ENCODE data around the gene HMGB2. TPM values are rescaled to one million over a fixed set of nuclear protein-coding genes. Genes with fewer than 3 reads are reported as not detected.

Gene HMGB2
- total and polyA plus RNA-seq, 4 experiments from 2014 or later: 110 to 255 (median 156) TPM

GRCh38 chr4:173362666-173363065, 28.5 kb upstream of the HMGB2 start:
- DNase-seq: no peak
- intact Hi-C loops (cut with micrococcal nuclease): no loop called here
- peaks cover 22% of the 10 kb centered on the region for H3K4me1 ChIP-seq (ENCODE audit: insufficient read depth, low read length)
- peaks cover 11 to 20% (median 16%) of the 10 kb centered on the region in 4 donors for H3K4me1 Mint-ChIP-seq
- no peak overlapping the region for H3K4me3 ChIP-seq (ENCODE audit: low read length in 2 of 2)
- H3K36me3 Mint-ChIP-seq: no peaks in the 10 kb centered on the region
- no peaks in the 10 kb centered on the region for H3K9me3 Mint-ChIP-seq
- no peak overlapping the region for H3K27ac ChIP-seq (ENCODE audit: low read depth, low read length)
- CTCF ChIA-PET (ENCODE audit: partially characterized antibody): interaction anchor here (1.6 kb wide), 1 partner anchor 28 kb away, joined by 3 read pairs; no protein-coding TSS in a partner anchor
- H3K27me3 Mint-ChIP-seq: peaks cover 0 to 2% of the 10 kb centered on the region in 2 donors
- H3K36me3 ChIP-seq (ENCODE audit: insufficient read depth, low read length): no peaks in the 10 kb centered on the region
- H3K4me3 Mint-ChIP-seq: no peak overlapping the region
- POLR2A ChIA-PET (ENCODE audit: partially characterized antibody): no interaction called here
- no peaks in the 10 kb centered on the region for H3K9me3 ChIP-seq (ENCODE audit: control insufficient read depth in 1 of 2, low read length in 2 of 2)
- H3K27ac Mint-ChIP-seq: no peak overlapping the region
- no peaks in the 10 kb centered on the region for H3K27me3 ChIP-seq (ENCODE audit: insufficient read depth, low read length)

DNA sequence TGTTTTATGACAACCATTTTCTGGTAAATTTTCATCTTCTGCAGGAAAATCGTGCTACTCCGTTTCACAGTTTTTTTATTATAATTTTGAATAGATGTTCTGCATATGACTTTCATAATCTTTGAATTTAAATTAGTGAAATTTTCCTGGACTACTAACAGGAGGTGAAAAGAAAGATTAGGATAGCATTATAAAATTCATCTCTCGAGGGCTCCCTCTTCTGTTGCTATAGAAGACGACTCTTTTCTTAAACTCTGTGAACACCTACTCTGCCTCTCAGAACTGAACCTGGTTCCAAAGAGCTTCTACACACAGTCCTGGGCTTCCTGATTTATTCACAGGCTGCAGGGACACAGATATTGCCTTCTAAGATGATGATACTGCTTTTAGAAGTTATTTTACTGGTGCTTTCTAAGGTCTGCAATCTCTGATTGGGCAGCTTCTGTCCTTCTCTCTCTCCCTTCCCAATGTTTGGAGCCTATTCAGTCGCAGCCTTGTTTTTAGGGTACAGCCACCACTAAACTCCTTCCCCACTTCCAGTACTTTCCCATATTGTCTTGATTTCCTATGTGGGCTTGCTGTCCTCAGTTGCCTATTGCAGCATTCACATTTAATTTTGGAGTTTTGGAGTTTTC, 26.5 kb upstream of the HMGB2 start:
- no peaks in the 10 kb centered on the region for H3K27me3 ChIP-seq (ENCODE audit: insufficient read depth, low read length)
- no peak overlapping the region for H3K4me3 ChIP-seq (ENCODE audit: low read length in 2 of 2)
- POLR2A ChIA-PET (ENCODE audit: partially characterized antibody): interaction anchor here (2.0 kb wide), 1 partner anchor 26 kb away, joined by 7 read pairs; the partner anchor contains the start of gene HMGB2
- H3K4me1 Mint-ChIP-seq: peaks cover 6 to 9% (median 6%) of the 10 kb centered on the region in 4 donors
- H3K9me3 Mint-ChIP-seq: no peaks in the 10 kb centered on the region
- no peak overlapping the region for H3K27ac Mint-ChIP-seq
- H3K9me3 ChIP-seq (ENCODE audit: control insufficient read depth in 1 of 2, low read length in 2 of 2): no peaks in the 10 kb centered on the region
- no peaks in the 10 kb centered on the region for H3K36me3 ChIP-seq (ENCODE audit: insufficient read depth, low read length)
- no peak overlapping the region for H3K4me3 Mint-ChIP-seq
- H3K27me3 Mint-ChIP-seq: peaks cover 0 to 2% of the 10 kb centered on the region in 2 donors
- H3K4me1 ChIP-seq (ENCODE audit: insufficient read depth, low read length): peaks cover 5% of the 10 kb centered on the region
- no peak overlapping the region for H3K27ac ChIP-seq (ENCODE audit: low read depth, low read length)
- CTCF ChIA-PET (ENCODE audit: partially characterized antibody): interaction anchor here (0.7 to 1.2 kb wide), 3 partner anchors 9 to 68 kb away, joined by 3 read pairs; no protein-coding TSS in a partner anchor
- intact Hi-C loops (cut with micrococcal nuclease): no loop called here
- H3K36me3 Mint-ChIP-seq: no peaks in the 10 kb centered on the region
- DNase-seq: no peak

- ChIA-PET POLR2A (ENCODE audit: partially characterized antibody) (interaction anchor here (1.1 kb wide), 1 partner anchor 12 kb away, joined by 4 read pairs; the partner anchor contains the start of gene SAP30), CTCF (ENCODE audit: partially characterized antibody) (interaction anchor here (1.1 to 2.8 kb wide), 3 partner anchors 12 to 38 kb away, joined by 4 to 14 read pairs (median 4); no protein-coding TSS in a partner anchor)
- H3K27me3 ChIP-seq (ENCODE audit: insufficient read depth, low read length): no peaks in the 10 kb centered on the region
- intact Hi-C loops (cut with micrococcal nuclease): no loop called here
- no peaks in the 10 kb centered on the region for H3K4me1 ChIP-seq (ENCODE audit: insufficient read depth, low read length)
- Mint-ChIP-seq H3K4me3 (no peak overlapping the region), H3K27me3 (peaks cover 2 to 4% of the 10 kb centered on the region in 2 donors), H3K9me3 (no peaks in the 10 kb centered on the region), H3K36me3 (no peaks in the 10 kb centered on the region), H3K27ac (no peak overlapping the region), H3K4me1 (no peaks in the 10 kb centered on the region)
- DNase-seq: no peak
- H3K36me3 ChIP-seq (ENCODE audit: insufficient read depth, low read length): no peaks in the 10 kb centered on the region
- no peak overlapping the region for H3K27ac ChIP-seq (ENCODE audit: low read depth, low read length)
- no peaks in the 10 kb centered on the region for H3K9me3 ChIP-seq (ENCODE audit: control insufficient read depth in 1 of 2, low read length in 2 of 2)
- no peak overlapping the region for H3K4me3 ChIP-seq (ENCODE audit: low read length in 2 of 2)
Measured at GRCh38 chr4:173357939-173358338, 23.8 kb upstream of the HMGB2 start.

DNA sequence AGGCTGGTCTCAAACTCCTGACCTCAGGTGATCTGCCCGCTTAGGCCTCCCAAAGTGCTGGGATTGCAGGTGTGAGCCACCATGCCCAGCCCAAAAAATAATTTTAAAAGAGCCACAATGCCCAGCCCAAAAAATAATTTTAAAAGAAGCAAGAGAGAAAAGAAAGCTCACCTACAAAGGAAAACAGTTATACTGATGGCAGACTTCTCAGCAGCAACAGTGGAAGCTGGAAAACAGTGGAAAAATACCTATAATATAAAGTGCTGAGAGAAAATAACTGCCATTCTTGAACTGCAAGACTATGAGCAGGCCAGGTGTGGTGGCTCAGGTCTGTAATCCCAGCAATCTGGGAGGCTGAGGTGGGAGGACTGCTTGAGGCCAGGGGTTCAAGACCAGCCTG, 13.3 kb upstream of the HMGB2 start:
- no peaks in the 10 kb centered on the region for H3K36me3 Mint-ChIP-seq
- POLR2A ChIA-PET (ENCODE audit: partially characterized antibody): interaction anchor here (1.1 to 1.8 kb wide), 2 partner anchors 13 to 22 kb away, joined by 4 to 5 read pairs; partner anchors contain the start of gene HMGB2
- no peaks in the 10 kb centered on the region for H3K9me3 ChIP-seq (ENCODE audit: control insufficient read depth in 1 of 2, low read length in 2 of 2)
- no peak overlapping the region for H3K4me3 Mint-ChIP-seq
- DNase-seq: no peak
- no peaks in the 10 kb centered on the region for H3K36me3 ChIP-seq (ENCODE audit: insufficient read depth, low read length)
- H3K27ac Mint-ChIP-seq: no peak overlapping the region
- H3K4me1 ChIP-seq (ENCODE audit: insufficient read depth, low read length): no peaks in the 10 kb centered on the region
- H3K27ac ChIP-seq (ENCODE audit: low read depth, low read length): no peak overlapping the region
- H3K27me3 ChIP-seq (ENCODE audit: insufficient read depth, low read length): no peaks in the 10 kb centered on the region
- H3K9me3 Mint-ChIP-seq: peaks cover 0 to 4% (median 0%) of the 10 kb centered on the region in 8 donors
- intact Hi-C loops (cut with micrococcal nuclease): no loop called here
- H3K4me3 ChIP-seq (ENCODE audit: low read length in 2 of 2): no peak overlapping the region
- no peaks in the 10 kb centered on the region for H3K4me1 Mint-ChIP-seq
- CTCF ChIA-PET (ENCODE audit: partially characterized antibody): no interaction called here
- peaks cover 0 to 5% of the 10 kb centered on the region in 2 donors for H3K27me3 Mint-ChIP-seq

DNA sequence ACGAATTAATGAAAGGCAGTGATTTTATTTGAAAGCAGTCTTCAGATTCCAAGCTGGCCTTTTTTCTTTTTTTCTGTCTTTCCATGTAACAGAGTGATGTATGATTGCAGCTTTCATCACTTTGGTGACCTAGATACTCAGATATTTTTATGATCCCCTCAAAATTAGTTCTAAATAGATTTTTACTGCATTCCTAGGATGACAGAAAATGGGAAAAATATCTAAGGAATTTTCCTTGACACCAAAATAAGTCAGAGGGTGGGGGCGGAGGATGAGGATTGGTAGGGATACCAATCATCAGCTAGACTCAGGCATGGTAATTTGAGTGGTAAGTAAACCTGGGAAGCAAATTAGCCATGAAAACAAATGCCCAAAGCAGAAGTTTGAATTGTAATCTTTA, 11.9 kb upstream of the HMGB2 start:
- no peaks in the 10 kb centered on the region for H3K9me3 ChIP-seq (ENCODE audit: control insufficient read depth in 1 of 2, low read length in 2 of 2)
- DNase-seq: no peak
- no peak overlapping the region for H3K27ac Mint-ChIP-seq
- intact Hi-C loops (cut with micrococcal nuclease): no loop called here
- H3K36me3 Mint-ChIP-seq: no peaks in the 10 kb centered on the region
- H3K27me3 Mint-ChIP-seq: peaks cover 0 to 5% of the 10 kb centered on the region in 2 donors
- no peak overlapping the region for H3K27ac ChIP-seq (ENCODE audit: low read depth, low read length)
- H3K9me3 Mint-ChIP-seq: peaks cover 0 to 4% (median 0%) of the 10 kb centered on the region in 8 donors
- no peaks in the 10 kb centered on the region for H3K27me3 ChIP-seq (ENCODE audit: insufficient read depth, low read length)
- H3K4me1 ChIP-seq (ENCODE audit: insufficient read depth, low read length): no peaks in the 10 kb centered on the region
- H3K36me3 ChIP-seq (ENCODE audit: insufficient read depth, low read length): no peaks in the 10 kb centered on the region
- H3K4me3 Mint-ChIP-seq: no peak overlapping the region
- H3K4me3 ChIP-seq (ENCODE audit: low read length in 2 of 2): no peak overlapping the region
- CTCF ChIA-PET (ENCODE audit: partially characterized antibody): interaction anchor here (1.0 to 1.5 kb wide), 4 partner anchors 11 to 27 kb away, joined by 3 to 4 read pairs (median 4); partner anchors contain the start of gene HMGB2
- no peaks in the 10 kb centered on the region for H3K4me1 Mint-ChIP-seq
- POLR2A ChIA-PET (ENCODE audit: partially characterized antibody): interaction anchor here (1.0 to 1.2 kb wide), 2 partner anchors 12 to 13 kb away, joined by 3 read pairs; partner anchors contain the start of gene HMGB2

GRCh38 chr4:173345648-173346047, 11.5 kb upstream of the HMGB2 start:
- intact Hi-C loops (cut with micrococcal nuclease): no loop called here
- Mint-ChIP-seq H3K36me3 (no peaks in the 10 kb centered on the region), H3K4me3 (no peak overlapping the region), H3K27me3 (peaks cover 0 to 5% of the 10 kb centered on the region in 2 donors), H3K4me1 (no peaks in the 10 kb centered on the region), H3K27ac (no peak overlapping the region), H3K9me3 (peaks cover 0 to 4% (median 0%) of the 10 kb centered on the region in 8 donors)
- Histone ChIP-seq H3K27me3 (ENCODE audit: insufficient read depth, low read length) (no peaks in the 10 kb centered on the region), H3K4me1 (ENCODE audit: insufficient read depth, low read length) (no peaks in the 10 kb centered on the region), H3K4me3 (ENCODE audit: low read length in 2 of 2) (no peak overlapping the region), H3K27ac (ENCODE audit: low read depth, low read length) (no peak overlapping the region), H3K36me3 (ENCODE audit: insufficient read depth, low read length) (no peaks in the 10 kb centered on the region), H3K9me3 (ENCODE audit: control insufficient read depth in 1 of 2, low read length in 2 of 2) (no peaks in the 10 kb centered on the region)
- ChIA-PET POLR2A (ENCODE audit: partially characterized antibody) (interaction anchor here (1.0 to 1.2 kb wide), 3 partner anchors 11 to 25 kb away, joined by 3 read pairs; partner anchors contain the start of genes HMGB2 and SAP30), CTCF (ENCODE audit: partially characterized antibody) (interaction anchor here (1.0 to 1.5 kb wide), 3 partner anchors 11 to 15 kb away, joined by 3 to 4 read pairs (median 4); partner anchors contain the start of gene HMGB2)
- no peak for DNase-seq

- intact Hi-C loops (cut with micrococcal nuclease): no loop called here
- H3K4me3 ChIP-seq (ENCODE audit: low read length in 2 of 2): no peak overlapping the region
- H3K36me3 ChIP-seq (ENCODE audit: insufficient read depth, low read length): no peaks in the 10 kb centered on the region
- POLR2A ChIA-PET (ENCODE audit: partially characterized antibody): no interaction called here
- peaks cover 0 to 5% of the 10 kb centered on the region in 2 donors for H3K27me3 Mint-ChIP-seq
- DNase-seq: no peak
- CTCF ChIA-PET (ENCODE audit: partially characterized antibody): no interaction called here
- H3K4me1 ChIP-seq (ENCODE audit: insufficient read depth, low read length): no peaks in the 10 kb centered on the region
- no peak overlapping the region for H3K27ac ChIP-seq (ENCODE audit: low read depth, low read length)
- no peaks in the 10 kb centered on the region for H3K27me3 ChIP-seq (ENCODE audit: insufficient read depth, low read length)
- no peak overlapping the region for H3K27ac Mint-ChIP-seq
- peaks cover 0 to 4% (median 0%) of the 10 kb centered on the region in 8 donors for H3K9me3 Mint-ChIP-seq
- H3K36me3 Mint-ChIP-seq: no peaks in the 10 kb centered on the region
- no peak overlapping the region for H3K4me3 Mint-ChIP-seq
- H3K9me3 ChIP-seq (ENCODE audit: control insufficient read depth in 1 of 2, low read length in 2 of 2): no peaks in the 10 kb centered on the region
- no peaks in the 10 kb centered on the region for H3K4me1 Mint-ChIP-seq
Measured at GRCh38 chr4:173343832-173344397, 9.8 kb upstream of the HMGB2 start.
